HEK293 (cell line): ENCODE measurements around the gene GID4.

ENCODE experiments used
- CTCF ChIA-PET: fragments of 350-600 bp; formaldehyde crosslinking; extraction: SDS; loops from one replicate; lab custom pipeline; 2021; ENCODE audit warnings: antibody characterized with exemption; lab: Yijun Ruan, JAX
- POLR2A ChIA-PET: fragments of 300-600 bp; formaldehyde crosslinking; extraction: SDS; loops from one replicate; lab custom pipeline; 2020; ENCODE audit warnings: antibody characterized with exemption, inconsistent platforms; lab: Yijun Ruan, JAX
- H3K27ac ChIP-seq: fragments of 200-500 bp; sonication (Bioruptor generic); 2 replicates; pipeline ENCODE4 v1.5.1; 2014; ENCODE audit warnings: low read depth, low read length, control low read depth, inconsistent platforms; ENCODE audit errors: extremely low read depth
- H3K36me3 ChIP-seq, 2 experiments: fragments of 200-500 bp in 1 of 2; sonication (Bioruptor generic) in 1 of 2; 1 replicate in 1 of 2; 2 replicates in 1 of 2; pipeline ENCODE4 v1.5.1; 2014 to 2017; ENCODE audit warnings: inconsistent platforms in 2 of 2, low read length in 2 of 2; ENCODE audit not compliant: control insufficient read depth in 2 of 2, insufficient read depth in 1 of 2
- H3K4me1 ChIP-seq: fragments of 200-500 bp; sonication (Bioruptor generic); 2 replicates; pipeline ENCODE4 v1.5.1; 2014; ENCODE audit warnings: mild to moderate bottlenecking, low read length, inconsistent platforms; ENCODE audit not compliant: control insufficient read depth, insufficient read depth
- H3K4me3 ChIP-seq: 2 replicates; pipeline ENCODE4 v1.5.1; 2011; ENCODE audit warnings: low read depth, mild to moderate bottlenecking, control low read depth, low read length, moderate library complexity
- H3K9me3 ChIP-seq: fragments of 200-500 bp; sonication (Bioruptor generic); 2 replicates; pipeline ENCODE4 v1.5.1; 2014; ENCODE audit warnings: low read depth, low read length, inconsistent platforms; ENCODE audit not compliant: control insufficient read depth, insufficient read depth
- BCL11B ChIP-seq: fragments of 450-650 bp; formaldehyde crosslinking; IDR thresholded peaks from 2 replicates; pipeline ENCODE4 v1.5.1; 2016; ENCODE audit warnings: low read depth, missing biosample characterization, missing genetic modification characterization
- KLF7 ChIP-seq: fragments of 450-650 bp; formaldehyde crosslinking; IDR thresholded peaks from 2 replicates; pipeline ENCODE4 v1.5.1; 2016; ENCODE audit warnings: missing biosample characterization, missing genetic modification characterization, borderline replicate concordance
- OSR2 ChIP-seq: fragments of 450-650 bp; formaldehyde crosslinking; IDR thresholded peaks from 2 replicates; pipeline ENCODE4 v1.5.1; 2016; ENCODE audit warnings: missing biosample characterization, missing genetic modification characterization
- RBAK ChIP-seq: fragments of 450-650 bp; formaldehyde crosslinking; IDR thresholded peaks from 2 replicates; pipeline ENCODE4 v1.5.1; 2016; ENCODE audit warnings: missing biosample characterization, missing genetic modification characterization
- SP3 ChIP-seq: fragments of 450-650 bp; formaldehyde crosslinking; IDR thresholded peaks from 2 replicates; pipeline ENCODE4 v1.5.1; 2016; ENCODE audit warnings: missing biosample characterization, missing genetic modification characterization
- WT1 ChIP-seq: fragments of 450-650 bp; formaldehyde crosslinking; IDR thresholded peaks from 2 replicates; pipeline ENCODE4 v1.5.1; 2016; ENCODE audit warnings: missing biosample characterization, missing genetic modification characterization
- YY1 ChIP-seq: fragments of 450-650 bp; formaldehyde crosslinking; IDR thresholded peaks from 2 replicates; pipeline ENCODE4 v1.5.1; 2018; ENCODE audit warnings: missing biosample characterization, missing genetic modification characterization
- ZFP37 ChIP-seq: fragments of 450-650 bp; formaldehyde crosslinking; IDR thresholded peaks from 2 replicates; pipeline ENCODE4 v1.5.1; 2016; ENCODE audit warnings: missing biosample characterization, missing genetic modification characterization
- ZNF155 ChIP-seq: fragments of 450-650 bp; formaldehyde crosslinking; IDR thresholded peaks from 2 replicates; pipeline ENCODE4 v1.5.1; 2016; ENCODE audit warnings: missing biosample characterization, missing genetic modification characterization
- ZNF221 ChIP-seq: fragments of 450-650 bp; formaldehyde crosslinking; IDR thresholded peaks from 2 replicates; pipeline ENCODE4 v1.5.1; 2017; ENCODE audit warnings: missing biosample characterization, missing genetic modification characterization, borderline replicate concordance
- ZNF423 ChIP-seq: fragments of 450-650 bp; formaldehyde crosslinking; IDR thresholded peaks from 2 replicates; pipeline ENCODE4 v1.5.1; 2016; ENCODE audit warnings: missing biosample characterization, missing genetic modification characterization
- ZNF544 ChIP-seq: fragments of 450-650 bp; formaldehyde crosslinking; IDR thresholded peaks from 2 replicates; pipeline ENCODE4 v1.5.0; 2017; ENCODE audit warnings: missing biosample characterization, missing genetic modification characterization
- ZNF560 ChIP-seq: fragments of 450-650 bp; formaldehyde crosslinking; IDR thresholded peaks from 2 replicates; pipeline ENCODE4 v1.5.1; 2017; ENCODE audit warnings: missing biosample characterization, missing genetic modification characterization, borderline replicate concordance
- ZNF596 ChIP-seq: fragments of 450-650 bp; IDR thresholded peaks from 2 replicates; pipeline ENCODE4 v1.5.0; 2018; ENCODE audit warnings: missing biosample characterization, mild to moderate bottlenecking, missing genetic modification characterization, moderate library complexity
- ZNF624 ChIP-seq: fragments of 450-650 bp; formaldehyde crosslinking; IDR thresholded peaks from 2 replicates; pipeline ENCODE4 v1.5.1; 2017; ENCODE audit warnings: missing biosample characterization, missing genetic modification characterization
- ZNF654 ChIP-seq: fragments of 450-650 bp; formaldehyde crosslinking; IDR thresholded peaks from 2 replicates; pipeline ENCODE4 v1.5.1; 2016; ENCODE audit warnings: low read depth, missing biosample characterization, missing genetic modification characterization
- ZNF660 ChIP-seq: fragments of 450-650 bp; IDR thresholded peaks from 2 replicates; pipeline ENCODE4 v1.5.1; 2018; ENCODE audit warnings: missing biosample characterization, mild to moderate bottlenecking, missing genetic modification characterization
- ZNF664 ChIP-seq: fragments of 450-650 bp; formaldehyde crosslinking; IDR thresholded peaks from 2 replicates; pipeline ENCODE4 v1.5.1; 2016; ENCODE audit warnings: missing biosample characterization, missing genetic modification characterization
- ZNF777 ChIP-seq: fragments of 450-650 bp; formaldehyde crosslinking; IDR thresholded peaks from 2 replicates; pipeline ENCODE4 v1.5.1; 2017; ENCODE audit warnings: missing biosample characterization, missing genetic modification characterization, borderline replicate concordance
- ZNF785 ChIP-seq: fragments of 450-650 bp; formaldehyde crosslinking; IDR thresholded peaks from 2 replicates; pipeline ENCODE4 v1.5.1; 2016; ENCODE audit warnings: missing biosample characterization, missing genetic modification characterization
- TF ChIP-seq, protein P1 (sequence below): fragments of 450-650 bp; formaldehyde crosslinking; IDR thresholded peaks from 2 replicates; pipeline ENCODE4 v1.5.1; 2017; ENCODE audit warnings: missing biosample characterization, missing genetic modification characterization
- TF ChIP-seq, protein P2 (sequence below): IDR thresholded peaks from 2 replicates; pipeline ENCODE4 v1.6.1; 2011; ENCODE audit warnings: mild to moderate bottlenecking, low read depth, low read length, borderline replicate concordance
- TF ChIP-seq, protein P3 (sequence below): fragments of 450-650 bp; formaldehyde crosslinking; IDR thresholded peaks from 2 replicates; pipeline ENCODE4 v1.5.1; 2016; ENCODE audit warnings: missing biosample characterization, missing genetic modification characterization
- TF ChIP-seq, protein P4 (sequence below): fragments of 450-650 bp; formaldehyde crosslinking; IDR thresholded peaks from 2 replicates; pipeline ENCODE4 v1.5.1; 2016; ENCODE audit warnings: missing biosample characterization, missing genetic modification characterization
- TF ChIP-seq, protein P5 (sequence below): fragments of 450-650 bp; formaldehyde crosslinking; IDR thresholded peaks from 2 replicates; pipeline ENCODE4; 2016; ENCODE audit warnings: missing biosample characterization, missing genetic modification characterization
- TF ChIP-seq, protein P6 (sequence below): fragments of 450-650 bp; formaldehyde crosslinking; IDR thresholded peaks from 2 replicates; pipeline ENCODE4 v1.5.1; 2017; ENCODE audit warnings: missing biosample characterization, missing genetic modification characterization

GID4 gene

DNA sequence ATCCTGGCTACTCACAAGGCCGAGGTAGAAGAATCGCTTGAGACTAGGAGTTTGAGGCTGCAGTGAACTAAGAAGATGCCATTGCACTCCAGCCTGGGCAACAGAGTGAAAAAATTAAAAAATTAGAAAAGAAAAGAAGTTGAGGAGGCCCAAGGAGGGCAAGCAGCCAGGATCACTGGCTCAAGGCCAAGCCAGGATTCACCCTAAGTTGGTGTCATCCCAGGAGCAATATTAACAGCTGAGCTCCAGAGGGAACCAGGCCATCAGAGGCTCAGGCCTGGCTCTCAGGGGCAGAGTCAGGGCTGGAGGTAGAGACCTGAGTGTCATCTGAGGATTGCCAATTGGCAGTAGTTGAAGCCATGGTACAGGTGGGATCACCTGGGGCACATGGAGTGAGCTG is 45.8 kb upstream of the GID4 start:
- Histone ChIP-seq H3K4me3 (no peak overlapping the region), H3K9me3 (no peaks in the 10 kb centered on the region), H3K27ac (no peak overlapping the region), H3K36me3 (no peaks in the 10 kb centered on the region), H3K4me1 (no peaks in the 10 kb centered on the region)
- CTCF ChIA-PET = interaction anchor here (1.2 to 1.6 kb wide), 2 partner anchors 10 to 102 kb away, joined by 3 to 6 read pairs; no protein-coding TSS in a partner anchor
- POLR2A ChIA-PET = no interaction called here
- TF ChIP-seq, protein P1, sequence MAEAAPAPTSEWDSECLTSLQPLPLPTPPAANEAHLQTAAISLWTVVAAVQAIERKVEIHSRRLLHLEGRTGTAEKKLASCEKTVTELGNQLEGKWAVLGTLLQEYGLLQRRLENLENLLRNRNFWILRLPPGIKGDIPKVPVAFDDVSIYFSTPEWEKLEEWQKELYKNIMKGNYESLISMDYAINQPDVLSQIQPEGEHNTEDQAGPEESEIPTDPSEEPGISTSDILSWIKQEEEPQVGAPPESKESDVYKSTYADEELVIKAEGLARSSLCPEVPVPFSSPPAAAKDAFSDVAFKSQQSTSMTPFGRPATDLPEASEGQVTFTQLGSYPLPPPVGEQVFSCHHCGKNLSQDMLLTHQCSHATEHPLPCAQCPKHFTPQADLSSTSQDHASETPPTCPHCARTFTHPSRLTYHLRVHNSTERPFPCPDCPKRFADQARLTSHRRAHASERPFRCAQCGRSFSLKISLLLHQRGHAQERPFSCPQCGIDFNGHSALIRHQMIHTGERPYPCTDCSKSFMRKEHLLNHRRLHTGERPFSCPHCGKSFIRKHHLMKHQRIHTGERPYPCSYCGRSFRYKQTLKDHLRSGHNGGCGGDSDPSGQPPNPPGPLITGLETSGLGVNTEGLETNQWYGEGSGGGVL (tag by site-specific recombination) = no peak
- TF ChIP-seq WT1 (no peak), ZNF660 (tag by site-specific recombination) (no peak), ZNF544 (no peak), ZNF654 (tag by site-specific recombination) (no peak)
- TF ChIP-seq, protein P2, sequence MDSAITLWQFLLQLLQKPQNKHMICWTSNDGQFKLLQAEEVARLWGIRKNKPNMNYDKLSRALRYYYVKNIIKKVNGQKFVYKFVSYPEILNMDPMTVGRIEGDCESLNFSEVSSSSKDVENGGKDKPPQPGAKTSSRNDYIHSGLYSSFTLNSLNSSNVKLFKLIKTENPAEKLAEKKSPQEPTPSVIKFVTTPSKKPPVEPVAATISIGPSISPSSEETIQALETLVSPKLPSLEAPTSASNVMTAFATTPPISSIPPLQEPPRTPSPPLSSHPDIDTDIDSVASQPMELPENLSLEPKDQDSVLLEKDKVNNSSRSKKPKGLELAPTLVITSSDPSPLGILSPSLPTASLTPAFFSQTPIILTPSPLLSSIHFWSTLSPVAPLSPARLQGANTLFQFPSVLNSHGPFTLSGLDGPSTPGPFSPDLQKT = no peak
- TF ChIP-seq, protein P3, sequence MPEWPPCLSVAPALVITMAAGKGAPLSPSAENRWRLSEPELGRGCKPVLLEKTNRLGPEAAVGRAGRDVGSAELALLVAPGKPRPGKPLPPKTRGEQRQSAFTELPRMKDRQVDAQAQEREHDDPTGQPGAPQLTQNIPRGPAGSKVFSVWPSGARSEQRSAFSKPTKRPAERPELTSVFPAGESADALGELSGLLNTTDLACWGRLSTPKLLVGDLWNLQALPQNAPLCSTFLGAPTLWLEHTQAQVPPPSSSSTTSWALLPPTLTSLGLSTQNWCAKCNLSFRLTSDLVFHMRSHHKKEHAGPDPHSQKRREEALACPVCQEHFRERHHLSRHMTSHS (tag by site-specific recombination) = no peak
- TF ChIP-seq, all 188 proteins: peak for 0

DNA sequence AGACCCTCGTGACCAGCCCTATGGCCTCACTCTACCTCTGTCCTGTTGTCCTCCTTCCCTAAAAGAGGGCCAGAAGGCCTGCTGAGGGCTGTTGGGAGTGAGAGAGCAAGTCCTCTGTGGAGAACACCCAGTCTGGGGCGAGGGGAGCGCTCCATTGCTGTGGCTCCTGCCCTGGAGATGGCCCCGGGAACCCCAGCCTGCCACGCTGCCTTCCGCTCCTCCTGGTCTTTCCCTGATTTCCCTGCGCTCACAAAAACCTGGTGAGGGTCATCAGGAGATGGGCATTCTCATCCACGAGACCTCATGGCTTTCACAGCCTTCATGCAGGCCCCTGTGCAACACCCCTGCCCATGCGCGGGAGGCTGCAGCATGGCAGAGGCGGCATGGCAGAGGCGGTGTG is 45.4 kb upstream of the GID4 start:
- ChIA-PET POLR2A (no interaction called here), CTCF (interaction anchor here (0.6 to 1.4 kb wide), 2 partner anchors 9 to 35 kb away, joined by 3 read pairs; no protein-coding TSS in a partner anchor)
- Histone ChIP-seq H3K36me3 (no peaks in the 10 kb centered on the region), H3K4me3 (no peak overlapping the region), H3K27ac (no peak overlapping the region), H3K4me1 (no peaks in the 10 kb centered on the region), H3K9me3 (no peaks in the 10 kb centered on the region)
- TF ChIP-seq RBAK (tag by site-specific recombination) = no peak
- TF ChIP-seq OSR2 (tag by site-specific recombination) = no peak
- no peak for TF ChIP-seq ZNF560 (tag by site-specific recombination)
- TF ChIP-seq SP3 (tag by site-specific recombination) = no peak
- TF ChIP-seq ZNF155 (tag by site-specific recombination) = no peak
- no peak for TF ChIP-seq YY1
- no peak for TF ChIP-seq KLF7 (tag by site-specific recombination)
- TF ChIP-seq, protein P4, sequence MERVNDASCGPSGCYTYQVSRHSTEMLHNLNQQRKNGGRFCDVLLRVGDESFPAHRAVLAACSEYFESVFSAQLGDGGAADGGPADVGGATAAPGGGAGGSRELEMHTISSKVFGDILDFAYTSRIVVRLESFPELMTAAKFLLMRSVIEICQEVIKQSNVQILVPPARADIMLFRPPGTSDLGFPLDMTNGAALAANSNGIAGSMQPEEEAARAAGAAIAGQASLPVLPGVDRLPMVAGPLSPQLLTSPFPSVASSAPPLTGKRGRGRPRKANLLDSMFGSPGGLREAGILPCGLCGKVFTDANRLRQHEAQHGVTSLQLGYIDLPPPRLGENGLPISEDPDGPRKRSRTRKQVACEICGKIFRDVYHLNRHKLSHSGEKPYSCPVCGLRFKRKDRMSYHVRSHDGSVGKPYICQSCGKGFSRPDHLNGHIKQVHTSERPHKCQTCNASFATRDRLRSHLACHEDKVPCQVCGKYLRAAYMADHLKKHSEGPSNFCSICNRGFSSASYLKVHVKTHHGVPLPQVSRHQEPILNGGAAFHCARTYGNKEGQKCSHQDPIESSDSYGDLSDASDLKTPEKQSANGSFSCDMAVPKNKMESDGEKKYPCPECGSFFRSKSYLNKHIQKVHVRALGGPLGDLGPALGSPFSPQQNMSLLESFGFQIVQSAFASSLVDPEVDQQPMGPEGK (tag by site-specific recombination) = no peak
- TF ChIP-seq, protein P5, sequence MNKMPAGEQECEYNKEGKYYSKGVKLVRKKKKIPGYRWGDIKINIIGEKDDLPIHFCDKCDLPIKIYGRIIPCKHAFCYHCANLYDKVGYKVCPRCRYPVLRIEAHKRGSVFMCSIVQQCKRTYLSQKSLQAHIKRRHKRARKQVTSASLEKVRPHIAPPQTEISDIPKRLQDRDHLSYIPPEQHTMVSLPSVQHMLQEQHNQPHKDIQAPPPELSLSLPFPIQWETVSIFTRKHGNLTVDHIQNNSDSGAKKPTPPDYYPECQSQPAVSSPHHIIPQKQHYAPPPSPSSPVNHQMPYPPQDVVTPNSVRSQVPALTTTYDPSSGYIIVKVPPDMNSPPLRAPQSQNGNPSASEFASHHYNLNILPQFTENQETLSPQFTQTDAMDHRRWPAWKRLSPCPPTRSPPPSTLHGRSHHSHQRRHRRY (tag by site-specific recombination) = no peak
- TF ChIP-seq ZNF221 (tag by site-specific recombination) = no peak
- no peak for TF ChIP-seq ZNF785 (tag by site-specific recombination)
- TF ChIP-seq BCL11B = no peak
- no peak for TF ChIP-seq ZNF423
- TF ChIP-seq ZNF664 (tag by site-specific recombination) = no peak
- TF ChIP-seq ZNF596 (tag by site-specific recombination) = no peak
- no peak for TF ChIP-seq ZFP37 (tag by site-specific recombination)
- TF ChIP-seq, protein P6, sequence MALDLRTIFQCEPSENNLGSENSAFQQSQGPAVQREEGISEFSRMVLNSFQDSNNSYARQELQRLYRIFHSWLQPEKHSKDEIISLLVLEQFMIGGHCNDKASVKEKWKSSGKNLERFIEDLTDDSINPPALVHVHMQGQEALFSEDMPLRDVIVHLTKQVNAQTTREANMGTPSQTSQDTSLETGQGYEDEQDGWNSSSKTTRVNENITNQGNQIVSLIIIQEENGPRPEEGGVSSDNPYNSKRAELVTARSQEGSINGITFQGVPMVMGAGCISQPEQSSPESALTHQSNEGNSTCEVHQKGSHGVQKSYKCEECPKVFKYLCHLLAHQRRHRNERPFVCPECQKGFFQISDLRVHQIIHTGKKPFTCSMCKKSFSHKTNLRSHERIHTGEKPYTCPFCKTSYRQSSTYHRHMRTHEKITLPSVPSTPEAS (tag by site-specific recombination) = no peak
- no peak for TF ChIP-seq ZNF624
- no peak for TF ChIP-seq ZNF777 (tag by site-specific recombination)
